ENCODE results near the gene SPEM1.

The SPEM1 gene

DNA sequence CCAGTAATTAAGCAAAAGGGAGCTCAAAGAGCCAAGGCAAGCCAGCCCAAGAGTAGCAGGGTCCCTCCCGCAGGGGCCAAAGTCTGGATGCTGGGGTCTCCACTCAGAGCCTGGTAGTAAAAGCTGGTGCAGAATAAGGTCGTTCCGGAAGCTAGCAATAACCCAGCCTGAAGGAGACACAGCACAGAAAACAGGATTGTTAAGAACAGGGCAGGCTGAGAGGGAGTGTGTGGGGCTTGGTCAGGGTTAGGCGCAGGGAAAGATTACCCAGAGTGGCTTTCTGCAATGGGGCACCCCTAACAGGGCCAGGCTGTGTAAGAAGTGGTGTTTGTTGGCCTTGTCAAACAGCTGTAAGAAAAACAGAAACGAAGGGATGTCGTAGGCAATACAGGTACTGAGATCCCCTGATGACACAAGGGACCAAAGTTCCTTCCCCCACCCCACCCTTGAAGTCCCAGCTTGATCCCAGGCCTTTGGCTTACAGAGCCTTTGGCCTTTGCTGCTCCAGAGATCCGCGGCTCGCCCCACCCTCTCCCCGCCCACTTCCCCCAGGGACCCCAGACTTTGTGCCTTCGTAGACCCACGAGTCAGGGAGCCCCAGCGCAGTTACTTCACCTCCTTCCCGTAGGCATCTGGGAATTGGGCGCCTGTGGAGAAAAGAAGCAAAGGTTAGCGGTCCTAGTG lies 16.9 kb upstream of the SPEM1 start:
- DNase-seq: no peak

DNA sequence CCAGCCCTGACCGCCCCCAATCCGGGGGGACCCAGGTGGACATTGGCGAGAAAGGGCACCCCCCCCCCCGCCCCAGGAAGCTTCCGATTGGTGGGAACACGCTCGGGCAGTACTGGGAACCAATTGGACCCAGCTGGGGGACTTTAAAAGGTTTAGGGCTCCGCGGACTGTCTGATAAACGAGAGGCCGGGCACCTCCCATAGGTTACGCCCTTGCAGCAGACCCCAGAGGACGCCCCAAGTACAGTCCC lies 16.5 kb upstream of the SPEM1 start:
- no peak for DNase-seq

DNA sequence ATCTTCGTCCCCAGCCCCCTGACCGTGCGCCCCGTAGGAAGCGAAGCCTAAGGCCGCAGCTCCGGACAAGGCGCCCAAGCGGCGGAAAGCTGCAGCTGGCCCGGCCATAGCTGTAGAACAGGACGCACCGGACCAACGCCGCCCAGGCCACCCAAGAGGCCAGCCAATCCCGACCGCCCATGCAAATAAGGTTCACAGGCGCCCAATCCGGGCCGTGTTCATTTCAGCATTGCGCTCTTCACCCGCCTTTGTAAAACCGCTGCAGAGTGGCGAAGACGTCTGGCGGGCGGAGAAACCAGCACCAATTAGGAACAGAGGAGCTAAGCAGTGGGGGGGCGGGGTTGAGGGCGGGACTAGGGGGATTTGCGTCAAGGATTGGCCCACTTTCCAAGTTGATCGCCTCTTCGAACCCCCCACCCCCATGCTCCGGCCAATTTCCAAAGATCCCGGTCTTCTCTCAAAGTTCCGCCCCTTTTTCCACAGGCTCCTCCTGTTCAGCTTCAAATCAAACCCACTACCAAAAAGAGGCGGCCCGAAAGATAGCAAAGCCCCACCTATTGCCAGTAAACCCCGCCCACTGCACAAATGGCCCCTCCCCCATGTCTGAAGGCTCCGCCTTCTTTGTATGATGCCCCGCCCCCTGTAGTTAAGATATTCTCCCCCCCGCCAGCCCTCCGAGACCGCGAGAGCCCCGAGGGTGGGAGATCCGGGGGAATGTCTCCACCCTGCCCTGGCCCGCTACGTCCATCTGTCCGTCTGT lies 16.0 kb upstream of the SPEM1 start, which contains the start of gene TMEM256:
TMEM256 (minus strand) TSS at position 121 of the 760 bp plus-strand sequence; CDS start at position 108, 13 bp downstream.
- DNase-seq: peak; percentile 95 to 96

- no peak for DNase-seq
Measured at GRCh38 chr17:7404737-7405349, 15.3 kb upstream of the SPEM1 start.

DNA sequence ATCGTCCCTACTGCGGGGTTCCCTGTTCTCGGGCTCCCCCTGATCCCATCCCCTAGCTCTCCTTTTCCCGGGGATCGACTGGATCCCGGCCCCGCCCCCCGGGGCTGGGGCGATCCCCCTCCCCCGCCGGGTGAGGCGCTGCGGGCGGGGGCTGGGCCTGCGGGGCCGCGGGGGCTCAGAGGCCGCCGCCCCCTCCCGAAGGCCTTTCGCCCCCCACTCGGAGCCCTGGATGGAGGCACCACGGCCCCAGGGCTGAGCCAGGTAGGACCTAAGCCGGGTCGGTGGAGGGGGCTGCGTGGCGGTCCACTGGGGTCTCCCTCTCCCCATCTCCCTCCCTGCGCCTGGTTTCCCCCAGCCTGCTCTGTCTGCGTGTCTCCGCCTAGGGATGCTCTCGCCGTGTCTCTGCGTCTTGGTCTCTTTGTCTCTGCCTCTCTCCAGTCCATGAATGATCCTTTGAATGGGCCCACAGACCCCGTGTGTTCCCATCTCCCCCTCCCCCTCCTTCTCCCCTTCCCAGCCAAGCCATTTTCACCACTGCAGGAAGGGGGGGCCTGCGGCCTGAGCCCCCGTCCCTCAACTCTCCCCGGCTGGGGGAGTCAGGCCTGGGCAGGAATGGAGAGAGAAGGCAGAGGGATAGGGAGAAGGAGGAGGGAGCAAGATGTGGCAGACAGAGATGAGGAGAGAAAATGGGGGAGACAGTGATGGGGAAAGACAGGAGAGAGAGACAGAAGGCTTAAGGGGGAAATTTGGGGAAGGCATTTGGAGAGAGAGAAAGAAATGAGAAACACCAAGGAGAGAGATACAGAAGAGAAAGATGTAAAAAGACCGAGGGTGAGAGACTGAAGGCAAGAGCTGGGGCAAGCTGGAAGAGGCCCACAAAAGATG lies 14.5 kb upstream of the SPEM1 start:
- DNase-seq: no peak

- no peak for DNase-seq
Measured at GRCh38 chr17:7406235-7406825, 13.8 kb upstream of the SPEM1 start.

- no peak for DNase-seq
Measured at GRCh38 chr17:7407082-7407481, 13.0 kb upstream of the SPEM1 start.

DNA sequence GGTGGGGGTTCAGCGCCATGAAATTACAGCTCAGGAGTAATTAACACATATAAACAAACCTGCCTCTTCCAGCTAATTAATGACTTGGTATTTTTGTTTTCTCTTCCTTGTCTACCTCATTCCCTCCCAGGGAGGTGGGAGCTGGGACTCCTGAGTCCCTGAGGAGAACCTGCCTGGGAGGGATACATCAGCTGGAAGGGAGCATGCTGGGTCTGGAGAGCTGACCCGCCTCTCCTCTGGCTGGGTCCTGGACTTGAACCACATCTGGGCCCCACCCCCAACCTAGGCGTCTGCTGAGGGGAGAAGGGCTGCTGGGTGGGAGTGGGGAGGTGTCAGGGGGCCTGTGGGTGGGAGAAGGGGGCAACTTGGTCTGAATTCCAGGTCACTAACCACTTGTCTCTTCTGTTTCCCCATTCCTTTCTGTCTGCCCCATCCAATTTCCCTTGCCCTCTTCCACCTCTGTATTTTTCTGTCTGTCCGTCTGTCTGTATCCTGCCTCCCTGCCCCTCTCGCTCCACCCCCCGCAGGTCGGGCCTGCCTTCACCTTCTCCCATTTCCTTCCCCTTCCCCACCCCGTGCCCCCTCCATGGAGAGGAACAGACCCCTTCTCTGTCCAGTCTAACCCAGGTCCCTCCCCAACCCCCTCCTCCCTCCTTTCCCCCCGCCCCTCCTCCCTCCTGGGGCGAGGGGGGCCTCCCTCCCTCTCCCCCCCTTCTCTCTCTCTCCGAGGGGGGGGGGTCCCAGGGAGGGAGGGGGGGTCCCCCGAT lies 12.5 kb upstream of the SPEM1 start, which contains the start of gene NLGN2:
NLGN2 (plus strand) TSS at position 361 of the 767 bp plus-strand sequence. CDS start 411 bp downstream, outside the sequence.
- DNase-seq: no peak

GRCh38 chr17:7408252-7408727 lies 11.8 kb upstream of the SPEM1 start:
- no peak for DNase-seq

DNA sequence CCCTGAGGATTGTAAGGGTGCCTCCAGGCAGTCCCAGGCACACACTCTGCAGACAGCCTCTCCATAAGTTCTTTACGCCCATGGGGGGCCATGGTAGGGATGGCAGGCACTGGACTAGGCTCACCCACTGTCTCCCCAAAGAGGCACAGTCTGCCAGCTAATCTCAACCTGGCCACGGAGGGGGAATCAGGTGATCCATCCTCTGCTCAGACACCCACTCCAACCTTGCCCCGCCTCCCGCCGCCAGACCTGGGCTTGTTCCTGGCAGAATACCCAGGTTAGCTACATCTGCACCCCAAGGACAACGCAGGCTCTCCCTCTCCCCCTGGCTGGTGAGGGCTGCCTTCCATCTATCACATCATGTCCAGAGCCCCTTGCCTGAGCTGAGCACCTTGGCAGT lies 11.3 kb upstream of the SPEM1 start:
- DNase-seq: no peak

DNA sequence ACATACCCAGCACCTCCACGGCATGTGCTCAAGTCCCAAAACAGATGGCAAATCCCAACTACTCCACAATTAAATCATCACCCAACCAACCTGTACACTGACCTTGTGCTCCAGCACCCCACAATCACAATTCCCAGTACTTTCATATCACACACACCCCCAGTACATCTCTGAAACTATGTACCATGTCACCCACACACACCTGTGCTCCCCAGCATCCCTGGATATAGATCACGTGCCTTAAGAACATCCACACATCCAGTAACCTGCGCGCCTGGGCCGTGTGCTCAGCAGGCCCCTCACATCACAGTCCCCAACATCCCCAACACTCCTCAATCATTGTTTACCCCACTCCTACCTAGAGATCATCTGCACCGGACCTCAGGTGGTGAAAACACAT lies 10.4 kb upstream of the SPEM1 start:
- DNase-seq: no peak

DNA sequence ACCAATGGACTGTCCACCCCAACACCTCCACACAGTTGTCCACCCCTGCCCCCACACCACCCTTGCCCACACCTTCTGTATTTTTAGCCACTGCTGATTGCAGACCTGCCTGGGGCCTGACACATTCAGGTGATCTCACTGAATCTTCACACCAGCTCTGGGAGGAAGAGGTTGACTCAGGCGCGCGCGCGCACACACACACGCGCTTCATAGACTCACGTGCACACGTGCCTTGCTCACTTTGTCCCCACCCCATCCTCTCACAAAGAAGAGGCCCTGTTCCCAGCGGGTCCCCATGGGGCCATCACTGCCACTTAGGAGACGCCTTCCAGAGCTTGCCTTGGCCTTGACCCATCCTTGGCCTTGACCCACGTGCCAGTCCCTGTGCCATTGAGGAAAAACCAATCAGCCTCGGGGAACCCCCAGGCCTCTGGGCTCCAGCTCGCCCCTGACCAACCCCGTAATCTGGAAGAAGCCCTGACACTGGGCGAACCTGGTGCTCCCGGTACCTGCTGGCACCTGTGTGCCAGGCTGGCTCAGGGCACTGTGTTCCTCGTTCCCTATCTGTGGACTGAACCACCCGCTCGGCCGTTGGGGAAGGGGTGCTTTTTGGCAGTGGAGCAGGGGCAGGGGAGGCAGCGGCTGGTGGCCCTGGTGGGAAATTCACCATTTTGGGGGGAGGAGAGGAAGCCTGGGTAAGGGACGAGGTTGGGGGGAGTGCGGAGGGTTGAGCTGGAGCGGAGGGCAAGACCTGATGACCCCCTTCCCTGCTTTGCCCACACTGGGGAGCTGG lies 9.3 kb upstream of the SPEM1 start:
- no peak for DNase-seq

DNA sequence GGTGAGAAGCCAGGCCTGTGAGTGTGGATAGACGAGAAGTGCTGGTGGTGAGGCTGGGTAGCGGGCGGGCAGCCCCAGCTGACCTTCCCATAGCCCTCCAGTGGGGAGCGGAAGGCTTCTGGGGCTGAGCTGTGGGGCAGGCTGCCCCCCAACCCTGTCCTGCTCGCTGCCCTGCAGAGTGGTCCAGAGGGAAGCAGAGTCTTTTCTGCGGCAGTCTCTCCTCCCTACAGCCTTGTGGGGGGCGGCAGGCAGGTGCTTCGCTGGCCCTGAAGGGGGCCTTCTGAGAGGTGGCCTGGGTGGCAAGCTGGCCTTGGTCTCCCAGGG lies 8.7 kb upstream of the SPEM1 start:
- no peak for DNase-seq

GRCh38 chr17:7413346-7413985 lies 6.7 kb upstream of the SPEM1 start:
- no peak for DNase-seq

DNA sequence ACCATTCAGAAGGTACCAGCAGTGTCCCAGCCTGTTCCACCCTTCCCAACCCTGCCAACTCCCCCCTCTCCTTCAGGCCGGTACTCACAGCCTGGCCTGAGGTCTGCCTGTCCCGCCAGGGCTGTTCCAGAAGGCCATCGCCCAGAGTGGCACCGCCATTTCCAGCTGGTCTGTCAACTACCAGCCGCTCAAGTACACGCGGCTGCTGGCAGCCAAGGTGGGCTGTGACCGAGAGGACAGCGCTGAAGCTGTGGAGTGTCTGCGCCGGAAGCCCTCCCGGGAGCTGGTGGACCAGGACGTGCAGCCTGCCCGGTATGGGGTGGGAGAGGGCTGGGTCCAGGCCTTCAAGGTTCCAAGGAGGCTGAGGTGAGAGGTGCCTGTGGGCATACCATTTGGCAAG lies 5.3 kb upstream of the SPEM1 start:
- DNase-seq: no peak

GRCh38 chr17:7415784-7416183 lies 4.3 kb upstream of the SPEM1 start:
- DNase-seq: no peak

- DNase-seq: no peak
Measured at GRCh38 chr17:7416323-7416722, 3.8 kb upstream of the SPEM1 start.

- no peak for DNase-seq
Measured at GRCh38 chr17:7417056-7417655, 3.0 kb upstream of the SPEM1 start.

DNA sequence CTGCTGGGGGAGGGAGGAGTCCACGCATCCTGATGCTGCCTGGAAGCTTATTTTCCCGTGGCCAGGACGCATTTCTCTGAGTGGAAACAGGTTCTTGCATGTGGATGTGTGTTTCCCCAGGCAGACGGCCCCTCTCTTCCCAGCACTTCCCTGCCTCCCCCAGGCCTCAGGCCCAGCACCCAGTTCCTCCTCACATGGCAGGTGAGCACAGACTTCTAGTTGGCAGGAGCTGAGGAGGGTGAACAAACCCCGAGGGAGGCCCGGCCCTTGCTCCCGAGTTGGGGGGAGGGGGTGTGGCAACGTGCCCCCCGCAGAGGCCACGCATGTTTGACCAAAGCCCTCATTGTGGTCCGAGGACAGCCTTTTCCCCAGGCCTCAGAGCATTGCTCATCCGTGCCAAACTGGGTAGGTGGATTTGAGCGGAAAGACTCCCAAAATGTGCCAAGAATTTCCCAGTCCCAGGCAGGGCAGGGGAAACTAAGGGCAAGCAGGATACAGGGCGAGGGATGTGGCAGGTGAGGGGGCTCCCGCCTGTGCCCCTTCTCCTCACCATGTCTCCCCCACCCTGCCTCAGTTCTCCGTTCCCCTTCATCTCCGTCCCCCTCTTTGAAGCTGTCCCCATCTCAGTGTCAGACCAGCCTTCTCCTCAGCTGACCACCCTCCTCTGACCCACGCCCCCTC lies 1.5 kb upstream of the SPEM1 start:
- no peak for DNase-seq

DNA sequence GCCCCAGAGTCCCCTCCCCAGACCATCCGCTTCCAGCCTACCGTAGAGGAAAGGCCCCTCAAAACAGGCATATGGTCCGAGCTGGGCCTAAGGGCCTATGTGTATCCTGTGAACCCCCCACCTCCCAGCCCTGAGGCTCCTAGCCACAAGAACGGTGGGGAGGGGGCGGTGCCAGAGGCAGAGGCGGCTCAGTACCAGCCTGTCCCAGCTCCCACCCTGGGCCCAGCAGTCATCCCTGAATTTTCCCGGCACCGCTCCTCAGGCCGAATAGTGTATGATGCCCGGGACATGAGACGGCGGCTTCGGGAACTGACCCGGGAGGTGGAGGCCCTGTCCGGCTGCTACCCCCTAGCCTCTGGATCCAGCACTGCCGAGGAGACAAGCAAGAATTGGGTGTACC lies 1.1 kb downstream of the SPEM1 start:
- DNase-seq: no peak

Measured in NCI-H2081 (cell line).